Measurements from ENCODE around the gene HM13.

GRCh38 chr20:31523361-31524283 is 9.4 kb downstream of the HM13 start:
- TF ChIP-seq POLR2A (IDR thresholded peaks at IDR 0.05; ENCODE audit: borderline replicate concordance, extremely low read depth, insufficient read depth, insufficient read length) (no peak), ZNF274 (IDR thresholded peaks at IDR 0.05; ENCODE audit: low read depth, low read length) (no peak), EZH2 (IDR thresholded peaks at IDR 0.05) (no peak), TCF7L2 (IDR thresholded peaks at IDR 0.05; ENCODE audit: borderline replicate concordance, extremely low read depth, insufficient read depth, insufficient read length) (no peak), RAD21 (IDR thresholded peaks at IDR 0.05; ENCODE audit: low read depth) (no peak), SRF (IDR thresholded peaks at IDR 0.05; ENCODE audit: low read depth) (no peak)
- TF ChIP-seq, protein P1, sequence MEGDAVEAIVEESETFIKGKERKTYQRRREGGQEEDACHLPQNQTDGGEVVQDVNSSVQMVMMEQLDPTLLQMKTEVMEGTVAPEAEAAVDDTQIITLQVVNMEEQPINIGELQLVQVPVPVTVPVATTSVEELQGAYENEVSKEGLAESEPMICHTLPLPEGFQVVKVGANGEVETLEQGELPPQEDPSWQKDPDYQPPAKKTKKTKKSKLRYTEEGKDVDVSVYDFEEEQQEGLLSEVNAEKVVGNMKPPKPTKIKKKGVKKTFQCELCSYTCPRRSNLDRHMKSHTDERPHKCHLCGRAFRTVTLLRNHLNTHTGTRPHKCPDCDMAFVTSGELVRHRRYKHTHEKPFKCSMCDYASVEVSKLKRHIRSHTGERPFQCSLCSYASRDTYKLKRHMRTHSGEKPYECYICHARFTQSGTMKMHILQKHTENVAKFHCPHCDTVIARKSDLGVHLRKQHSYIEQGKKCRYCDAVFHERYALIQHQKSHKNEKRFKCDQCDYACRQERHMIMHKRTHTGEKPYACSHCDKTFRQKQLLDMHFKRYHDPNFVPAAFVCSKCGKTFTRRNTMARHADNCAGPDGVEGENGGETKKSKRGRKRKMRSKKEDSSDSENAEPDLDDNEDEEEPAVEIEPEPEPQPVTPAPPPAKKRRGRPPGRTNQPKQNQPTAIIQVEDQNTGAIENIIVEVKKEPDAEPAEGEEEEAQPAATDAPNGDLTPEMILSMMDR (IDR thresholded peaks at IDR 0.05 in 2 of 3, conservative IDR thresholded peaks at IDR 0.05 in 1 of 3; ENCODE audit: borderline replicate concordance in 1 of 3, insufficient read depth in 1 of 3, low read depth in 2 of 3, low read length in 2 of 3) = no peak

Data from HCT116 (cell line).